Measurements from ENCODE around the gene GPR39.

The GPR39 gene

GRCh38 chr2:132547090-132547687 lies 130.6 kb downstream of the GPR39 start:
- peak; percentile 78 for DNase-seq
- Histone ChIP-seq H3K27ac (no peak overlapping the region), H3K4me3 (ENCODE audit: low read depth, low read length) (no peak overlapping the region), H3K27me3 (replicated peaks) (no peaks in the 10 kb centered on the region), H3K36me3 (replicated peaks) (no peaks in the 10 kb centered on the region)
- TF ChIP-seq CTCF (IDR thresholded peaks at IDR 0.05; ENCODE audit: low read depth, low read length, missing control alignments): peak; percentile 76
- in situ Hi-C loops (cut with HindIII; ENCODE audit: low pct_ligation_motif_present, low sequenced_read_pairs): no loop called here

GRCh38 chr2:132549935-132550670 lies 133.5 kb downstream of the GPR39 start:
- no peak for TF ChIP-seq CTCF (IDR thresholded peaks at IDR 0.05; ENCODE audit: low read depth, low read length, missing control alignments)
- no peak overlapping the region for H3K4me3 ChIP-seq (ENCODE audit: low read depth, low read length)
- no peak for DNase-seq
- no peaks in the 10 kb centered on the region for H3K27me3 ChIP-seq (replicated peaks)
- H3K27ac ChIP-seq: no peak overlapping the region
- in situ Hi-C loops (cut with HindIII; ENCODE audit: low pct_ligation_motif_present, low sequenced_read_pairs): no loop called here
- H3K36me3 ChIP-seq (replicated peaks): no peaks in the 10 kb centered on the region

- TF ChIP-seq CTCF (IDR thresholded peaks at IDR 0.05; ENCODE audit: low read depth, low read length, missing control alignments): no peak
- no peak overlapping the region for H3K27ac ChIP-seq
- DNase-seq: peak; percentile 26
- H3K36me3 ChIP-seq (replicated peaks): no peaks in the 10 kb centered on the region
- in situ Hi-C loops (cut with HindIII; ENCODE audit: low pct_ligation_motif_present, low sequenced_read_pairs): no loop called here
- no peak overlapping the region for H3K4me3 ChIP-seq (ENCODE audit: low read depth, low read length)
- H3K27me3 ChIP-seq (replicated peaks): no peaks in the 10 kb centered on the region
These were observed 134.3 kb downstream of the GPR39 start for GRCh38 chr2:132550946-132551345.

GRCh38 chr2:132557694-132558093 lies 141.1 kb downstream of the GPR39 start:
- in situ Hi-C loops (cut with HindIII; ENCODE audit: low pct_ligation_motif_present, low sequenced_read_pairs): no loop called here
- no peak overlapping the region for H3K4me3 ChIP-seq (ENCODE audit: low read depth, low read length)
- DNase-seq: no peak
- no peak overlapping the region for H3K27ac ChIP-seq
- no peaks in the 10 kb centered on the region for H3K36me3 ChIP-seq (replicated peaks)
- H3K27me3 ChIP-seq (replicated peaks): no peaks in the 10 kb centered on the region
- TF ChIP-seq CTCF (IDR thresholded peaks at IDR 0.05; ENCODE audit: low read depth, low read length, missing control alignments): no peak

- Histone ChIP-seq H3K27ac (no peak overlapping the region), H3K36me3 (replicated peaks) (no peaks in the 10 kb centered on the region), H3K4me3 (ENCODE audit: low read depth, low read length) (no peak overlapping the region), H3K27me3 (replicated peaks) (no peaks in the 10 kb centered on the region)
- in situ Hi-C loops (cut with HindIII; ENCODE audit: low pct_ligation_motif_present, low sequenced_read_pairs): no loop called here
- TF ChIP-seq CTCF (IDR thresholded peaks at IDR 0.05; ENCODE audit: low read depth, low read length, missing control alignments): no peak
- DNase-seq: no peak
These were observed 142.7 kb downstream of the GPR39 start for GRCh38 chr2:132559326-132559725.

Data from brain microvascular endothelial cell (primary cell).